ENCODE data around the gene NELFA. TPM values are rescaled to one million over a fixed set of nuclear protein-coding genes. Genes with fewer than 3 reads are reported as not detected.
A peak's percentile ranks its signal among the peaks of the same experiment; 100 is the strongest.

Gene NELFA
- total and polyA plus RNA-seq, 2 of the 4 experiments (the other 2 are of a cell fraction), result 4.3 to 21.9 TPM

DNA sequence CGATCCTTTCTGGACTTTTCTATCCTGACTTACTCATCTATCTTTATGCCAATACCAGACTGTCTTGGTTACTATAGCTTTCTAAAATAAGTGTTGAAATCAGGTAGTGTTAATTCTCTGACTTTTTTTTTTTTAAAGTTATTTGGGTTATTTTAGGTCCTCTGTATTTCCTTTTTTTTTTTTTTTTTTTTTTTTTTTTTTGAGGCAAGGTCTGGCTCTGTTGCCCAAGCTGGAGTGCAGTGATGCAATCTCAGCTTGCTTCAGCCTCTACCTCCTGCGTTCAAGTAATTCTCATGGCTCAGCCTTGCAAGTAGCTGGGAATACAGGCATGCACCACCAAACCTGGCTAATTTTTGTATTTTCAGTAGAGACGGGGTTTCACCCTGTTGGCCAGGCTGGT lies 2.8 kb upstream of the NELFA start:
- POLR2A ChIA-PET (ENCODE audit: unreplicated experiment), result no interaction called here
- no CpG with 5 or more reads among the region's 3 CpGs for WGBS, 2 experiments (ENCODE audit: extremely low coverage in 2 of 2, insufficient read length in 1 of 2)
- peaks cover 11 to 19% of the 10 kb centered on the region in 2 experiments for H3K79me1 ChIP-seq (ENCODE audit: low read depth in 1 of 2, low read length in 2 of 2)

More for the DNA sequence above, 2.8 kb upstream of the NELFA start:
- in situ Hi-C loops (cut with MboI; ENCODE audit: low sequenced_read_pairs) (no loop called here), intact Hi-C loops (cut with micrococcal nuclease) (no loop called here), dilution Hi-C loops (cut with HindIII; ENCODE audit: low sequenced_read_pairs, unreplicated experiment) (no loop called here)
- Histone ChIP-seq H3K9me1 (ENCODE audit: insufficient read depth, low read length) (peaks cover 4% of the 10 kb centered on the region), H3K18ac (ENCODE audit: low read depth, low read length) (no peak overlapping the region), H4K91ac (ENCODE audit: insufficient read depth, low read depth, low read length) (no peak overlapping the region), H3K4me1 (ENCODE audit: control insufficient read depth, insufficient read depth, low read length) (peaks cover 6% of the 10 kb centered on the region; the same call in 1 of the 2 replicates), H3K4me2 (ENCODE audit: low read depth, low read length) (no peak overlapping the region), H2BK20ac (ENCODE audit: low read depth, low read length) (no peak overlapping the region), H2BK120ac (ENCODE audit: low read depth, low read length) (no peak overlapping the region), H3K4me3 (ENCODE audit: insufficient read depth, low read depth, low read length) (no peak overlapping the region), H2AK9ac (replicated peaks; ENCODE audit: low read depth, low read length, poor library complexity) (no peak overlapping the region), H3K9me3 (ENCODE audit: control insufficient read depth, insufficient read depth, low read length) (no peaks in the 10 kb centered on the region), H4K20me1 (ENCODE audit: insufficient read depth, low read length) (peaks cover 10% of the 10 kb centered on the region), H4K5ac (ENCODE audit: low read depth, low read length) (no peak overlapping the region), H2AFZ (replicated peaks; ENCODE audit: low read length, poor library complexity) (no peak overlapping the region), H3K23ac (ENCODE audit: low read depth, low read length) (no peak overlapping the region), H3K9ac (ENCODE audit: low read depth, low read length) (no peak overlapping the region), H3K27me3 (ENCODE audit: control insufficient read depth, insufficient read depth, low read length) (peaks cover 10% of the 10 kb centered on the region), H3K14ac (replicated peaks; ENCODE audit: low read depth, low read length) (no peak overlapping the region), H2BK15ac (ENCODE audit: low read depth, low read length) (no peak overlapping the region), H3K36me3 (ENCODE audit: control insufficient read depth, insufficient read depth, low read length) (no peaks in the 10 kb centered on the region), H3K56ac (ENCODE audit: extremely low read depth, insufficient read depth, low read length) (no peak overlapping the region), H2BK5ac (ENCODE audit: low read depth, low read length, poor library complexity, severe bottlenecking) (no peak overlapping the region), H3K4ac (ENCODE audit: low read depth, low read length) (no peak overlapping the region), H4K8ac (ENCODE audit: low read depth in 2 of 2, low read length in 2 of 2) (no peak overlapping the region), H3K27ac (ENCODE audit: insufficient read depth, low read length) (no peak overlapping the region), H2AK5ac (ENCODE audit: low read depth, low read length) (no peak overlapping the region)
- DNase-seq, result no peak
- CTCF ChIA-PET, result no interaction called here
- TF ChIP-seq MAFK (IDR thresholded peaks at IDR 0.05; ENCODE audit: low read depth, low read length), result no peak
- TF ChIP-seq FOS (IDR thresholded peaks at IDR 0.05; ENCODE audit: low read depth, low read length), result no peak
- TF ChIP-seq CEBPB (IDR thresholded peaks at IDR 0.05; ENCODE audit: low read depth, low read length), result peak; percentile 41
- BruUV-seq (replicated peaks), result no TSS peak
- no peak for ATAC-seq (ENCODE audit: low read depth)
